Vagina (tissue), 2 donors: Measurements from ENCODE around the gene HDGFL2. TPM values are rescaled to one million over a fixed set of nuclear protein-coding genes. Genes with fewer than 3 reads are reported as not detected.

Experiments used
- DNase-seq, 2 donors: peaks; one replicate each; pipeline ENCODE4 v3.0.0-alpha.2; 2017; ENCODE audit errors: extremely low spot score in 2 of 2
- H3K27ac ChIP-seq: fragments of 200-600 bp; sonication (generic); one replicate; pipeline ENCODE4 v1.5.1; 2019
- H3K27me3 ChIP-seq: fragments of 200-600 bp; sonication (generic); one replicate; pipeline ENCODE4 v1.5.1; 2019
- H3K36me3 ChIP-seq, 2 donors: fragments of 200-600 bp; sonication (generic); one replicate each; pipeline ENCODE4 v1.5.1; 2017 to 2019
- H3K4me1 ChIP-seq: fragments of 200-600 bp; sonication (generic); one replicate; pipeline ENCODE4 v1.5.1; 2019
- H3K4me3 ChIP-seq, 2 donors: fragments of 200-600 bp; sonication (generic); 1 replicate in 1 of 2; 2 replicates in 1 of 2; pipeline ENCODE4 v1.5.1; 2016 to 2019
- H3K9me3 ChIP-seq: fragments of 200-600 bp; sonication (generic); one replicate; pipeline ENCODE4 v1.5.1; 2019
- POLR2A ChIP-seq, 2 donors: fragments of 450-650 bp; IDR thresholded peaks; one replicate each; pipeline ENCODE4 v1.6.1; 2017; ENCODE audit warnings: antibody characterized with exemption in 2 of 2, mild to moderate bottlenecking in 2 of 2, moderate library complexity in 2 of 2
- POLR2AphosphoS5 ChIP-seq, 2 donors: sonication (generic); formaldehyde crosslinking; IDR thresholded peaks; one replicate each; pipeline ENCODE4 v1.9.0; 2017; ENCODE audit warnings: antibody characterized with exemption in 2 of 2, mild to moderate bottlenecking in 2 of 2, low read depth in 1 of 2; ENCODE audit not compliant: insufficient read depth in 1 of 2
- intact Hi-C: fragments of 100-400 bp; cut with DNase I; formaldehyde crosslinking; loops from one replicate; pipeline ENCODE4 v1.15.1; 2023
- total RNA-seq: library from RNA; depleted of rRNA; stranded (reverse); fragments of >200 nt; gene quantifications from one replicate; pipeline ENCODE4 v1.2.3, GENCODE V29; 2016
- TF ChIP-seq, protein P1 (sequence below), 3 experiments: fragments of 450-650 bp in 2 of 3; fragments of 200-600 bp in 1 of 3; sonication (generic) in 1 of 3; IDR thresholded peaks; one replicate each; pipeline ENCODE4 v1.5.1; 2017 to 2019; ENCODE audit warnings: antibody characterized with exemption in 3 of 3, mild to moderate bottlenecking in 2 of 3, moderate library complexity in 2 of 3

HDGFL2 gene
- total RNA-seq, 1 donor from 2014 or later = 33.1 TPM

DNA sequence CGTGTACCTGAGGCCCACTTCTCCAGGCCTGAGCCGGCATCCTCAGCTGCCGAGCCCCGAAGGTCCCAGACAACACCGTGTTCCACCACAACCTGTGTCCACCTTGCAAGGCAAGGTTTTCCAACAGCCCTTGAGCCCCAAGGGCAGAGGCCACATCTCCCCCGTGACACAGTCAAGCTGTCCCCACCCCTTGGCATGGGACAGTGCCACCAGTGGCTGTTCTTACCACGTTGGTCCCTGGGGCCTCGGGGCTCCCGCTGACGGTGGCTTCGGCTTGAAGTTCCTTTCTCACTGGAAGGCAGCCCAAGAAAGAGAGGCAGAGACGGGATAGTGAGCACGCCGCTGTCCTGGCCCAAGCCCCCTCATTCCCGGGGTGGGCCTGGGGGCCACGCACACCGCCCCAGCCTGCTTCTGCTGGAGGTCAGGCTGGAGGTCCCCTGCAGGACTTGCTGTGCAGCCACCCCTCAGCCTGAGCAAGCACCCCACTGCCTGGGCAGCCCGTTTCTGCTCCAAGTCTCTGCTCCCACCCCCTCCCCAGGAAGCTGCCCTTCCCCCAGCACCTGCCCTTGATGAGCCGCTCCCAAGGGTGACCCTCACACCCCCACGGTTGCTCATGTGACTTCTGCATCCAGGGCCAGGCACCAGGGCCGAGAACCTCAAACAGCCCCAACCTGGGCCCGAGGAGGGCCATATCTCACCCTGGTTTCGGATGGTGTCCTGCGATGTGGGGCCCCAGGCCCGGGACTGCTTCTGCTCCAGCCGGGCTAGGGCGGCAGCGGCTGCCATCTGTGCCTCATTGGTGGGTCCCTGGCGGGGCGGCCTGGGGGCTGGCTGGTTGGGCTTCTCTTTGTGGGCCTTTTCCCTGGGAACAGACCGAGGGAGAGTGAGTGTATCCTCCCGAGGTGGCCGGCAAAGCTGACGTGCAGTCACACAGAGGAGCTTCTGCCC, 18.6 kb upstream of the HDGFL2 start:
- TF ChIP-seq POLR2A (IDR thresholded peaks at IDR 0.05) (no peak), POLR2AphosphoS5 (IDR thresholded peaks at IDR 0.05; ENCODE audit: insufficient read depth in 1 of 2, low read depth in 1 of 2) (no peak)
- TF ChIP-seq, protein P1, sequence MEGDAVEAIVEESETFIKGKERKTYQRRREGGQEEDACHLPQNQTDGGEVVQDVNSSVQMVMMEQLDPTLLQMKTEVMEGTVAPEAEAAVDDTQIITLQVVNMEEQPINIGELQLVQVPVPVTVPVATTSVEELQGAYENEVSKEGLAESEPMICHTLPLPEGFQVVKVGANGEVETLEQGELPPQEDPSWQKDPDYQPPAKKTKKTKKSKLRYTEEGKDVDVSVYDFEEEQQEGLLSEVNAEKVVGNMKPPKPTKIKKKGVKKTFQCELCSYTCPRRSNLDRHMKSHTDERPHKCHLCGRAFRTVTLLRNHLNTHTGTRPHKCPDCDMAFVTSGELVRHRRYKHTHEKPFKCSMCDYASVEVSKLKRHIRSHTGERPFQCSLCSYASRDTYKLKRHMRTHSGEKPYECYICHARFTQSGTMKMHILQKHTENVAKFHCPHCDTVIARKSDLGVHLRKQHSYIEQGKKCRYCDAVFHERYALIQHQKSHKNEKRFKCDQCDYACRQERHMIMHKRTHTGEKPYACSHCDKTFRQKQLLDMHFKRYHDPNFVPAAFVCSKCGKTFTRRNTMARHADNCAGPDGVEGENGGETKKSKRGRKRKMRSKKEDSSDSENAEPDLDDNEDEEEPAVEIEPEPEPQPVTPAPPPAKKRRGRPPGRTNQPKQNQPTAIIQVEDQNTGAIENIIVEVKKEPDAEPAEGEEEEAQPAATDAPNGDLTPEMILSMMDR (IDR thresholded peaks at IDR 0.05) = no peak
- intact Hi-C loops = no loop called here
- Histone ChIP-seq H3K9me3 (no peaks in the 10 kb centered on the region), H3K27ac (no peak overlapping the region), H3K4me1 (peaks cover 42% of the 10 kb centered on the region), H3K4me3 (no peak overlapping the region), H3K36me3 (peaks cover 0 to 34% of the 10 kb centered on the region in 2 donors), H3K27me3 (no peaks in the 10 kb centered on the region)
- DNase-seq = no peak

GRCh38 chr19:4454747-4455718, 17.1 kb upstream of the HDGFL2 start:
- H3K36me3 ChIP-seq = peaks cover 0 to 30% of the 10 kb centered on the region in 2 donors
- H3K27me3 ChIP-seq = no peaks in the 10 kb centered on the region
- peak overlapping the region; percentile 74 to 87 for H3K4me3 ChIP-seq
- peak overlapping the region; percentile 86 for H3K27ac ChIP-seq
- DNase-seq = no peak
- intact Hi-C loops = no loop called here
- peak in 1 of 2 donors; percentile 64 for TF ChIP-seq POLR2AphosphoS5 (IDR thresholded peaks at IDR 0.05; ENCODE audit: insufficient read depth in 1 of 2, low read depth in 1 of 2)
- TF ChIP-seq, protein P1 (IDR thresholded peaks at IDR 0.05) = no peak
- no peak for TF ChIP-seq POLR2A (IDR thresholded peaks at IDR 0.05)
- H3K9me3 ChIP-seq = no peaks in the 10 kb centered on the region
- peaks cover 33% of the 10 kb centered on the region for H3K4me1 ChIP-seq

DNA sequence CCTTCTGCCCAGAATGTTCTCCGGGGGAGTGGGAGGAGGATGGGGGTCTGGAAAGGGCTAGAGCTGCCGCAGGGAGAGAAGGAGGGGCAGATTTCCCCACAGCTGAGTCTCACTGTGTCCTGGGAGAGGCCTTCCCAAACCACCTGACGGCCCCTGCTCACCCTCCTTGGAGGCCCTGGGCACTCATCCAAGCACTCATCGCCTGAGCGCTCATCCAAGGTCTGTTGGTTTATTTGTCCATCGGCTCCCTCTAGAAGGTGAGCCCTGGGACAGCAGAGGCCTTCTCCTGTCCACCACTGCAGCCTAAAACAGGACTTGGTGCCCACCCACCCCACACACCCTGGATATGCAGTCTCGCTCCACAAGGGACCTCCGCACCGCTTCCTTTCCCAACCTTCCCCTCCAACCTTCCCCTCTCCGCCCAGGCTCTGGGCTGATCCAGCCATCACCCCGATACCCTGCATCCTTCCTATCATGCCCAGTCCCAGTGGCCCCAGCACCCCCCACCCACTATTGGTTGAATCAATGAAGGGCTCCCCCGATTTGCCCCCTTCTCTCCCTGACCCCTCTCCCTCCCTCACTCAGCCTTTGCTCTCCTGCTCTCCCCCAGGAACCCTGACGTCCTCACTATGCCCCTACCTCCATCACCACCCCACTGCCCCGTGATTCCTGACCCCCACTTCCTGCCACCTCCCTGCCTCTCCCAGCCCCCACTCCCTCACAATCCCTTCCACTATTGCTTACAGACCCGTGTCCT, 16.2 kb upstream of the HDGFL2 start:
- intact Hi-C loops = loop anchor here (2.0 kb wide), 1 partner anchor 55 kb away; the partner anchor contains the start of gene SH3GL1
- peak in 1 of 2 donors; percentile 44 for TF ChIP-seq POLR2AphosphoS5 (IDR thresholded peaks at IDR 0.05; ENCODE audit: insufficient read depth in 1 of 2, low read depth in 1 of 2)
- no peak for TF ChIP-seq POLR2A (IDR thresholded peaks at IDR 0.05)
- TF ChIP-seq, protein P1 (IDR thresholded peaks at IDR 0.05) = no peak
- DNase-seq = no peak
- H3K27ac ChIP-seq = peak overlapping the region; percentile 86
- peaks cover 0 to 27% of the 10 kb centered on the region in 2 donors for H3K36me3 ChIP-seq
- peak overlapping the region; percentile 74 to 87 for H3K4me3 ChIP-seq
- H3K9me3 ChIP-seq = no peaks in the 10 kb centered on the region
- no peaks in the 10 kb centered on the region for H3K27me3 ChIP-seq
- peaks cover 33% of the 10 kb centered on the region for H3K4me1 ChIP-seq

- Histone ChIP-seq H3K36me3 (peaks cover 0 to 22% of the 10 kb centered on the region in 2 donors), H3K27me3 (no peaks in the 10 kb centered on the region), H3K4me1 (peaks cover 33% of the 10 kb centered on the region), H3K9me3 (no peaks in the 10 kb centered on the region), H3K4me3 (peak overlapping the region; percentile 74 to 87), H3K27ac (peak overlapping the region; percentile 86)
- intact Hi-C loops = loop anchor here (2.0 kb wide), 1 partner anchor 56 kb away; the partner anchor contains the start of gene SH3GL1
- no peak for DNase-seq
- TF ChIP-seq, protein P1 (IDR thresholded peaks at IDR 0.05) = no peak
- TF ChIP-seq POLR2A (IDR thresholded peaks at IDR 0.05) = no peak
- peak in 1 of 2 donors; percentile 9 for TF ChIP-seq POLR2AphosphoS5 (IDR thresholded peaks at IDR 0.05; ENCODE audit: insufficient read depth in 1 of 2, low read depth in 1 of 2)
These were observed 15.6 kb upstream of the HDGFL2 start for GRCh38 chr19:4456476-4456842.
